HepG2 (cell line): ENCODE measurements around the gene ZNF416. TPM values are rescaled to one million over a fixed set of nuclear protein-coding genes. Genes with fewer than 3 reads are reported as not detected.

Experiments
- CBX5 ChIP-seq: sonication (generic); formaldehyde crosslinking; IDR thresholded peaks from 2 replicates; pipeline ENCODE4 v1.4.0; 2020; ENCODE audit warnings: missing genetic modification reagents, borderline replicate concordance
- GATA4 ChIP-seq: sonication (generic); IDR thresholded peaks from 2 replicates; pipeline ENCODE4 v1.6.1; 2016; ENCODE audit warnings: antibody characterized with exemption, low read depth, borderline replicate concordance
- GATAD2A ChIP-seq: IDR thresholded peaks from 2 replicates; pipeline ENCODE4 v1.6.1; 2016
- GFI1 ChIP-seq: sonication (generic); formaldehyde crosslinking; IDR thresholded peaks from 2 replicates; pipeline ENCODE4 v1.5.0; 2020; ENCODE audit warnings: missing genetic modification reagents, mild to moderate bottlenecking, borderline replicate concordance
- HES4 ChIP-seq: sonication (generic); formaldehyde crosslinking; IDR thresholded peaks from 2 replicates; pipeline ENCODE4 v1.9.0; 2021; ENCODE audit warnings: mild to moderate bottlenecking, missing genetic modification reagents, borderline replicate concordance
- IRF2 ChIP-seq: IDR thresholded peaks from 2 replicates; pipeline ENCODE4 v1.6.1; 2018; ENCODE audit warnings: missing genetic modification reagents, missing compliant biosample characterization
- KAT8 ChIP-seq: IDR thresholded peaks from 2 replicates; pipeline ENCODE4 v1.6.1; 2016; ENCODE audit warnings: missing genetic modification reagents, missing compliant biosample characterization
- NFYB ChIP-seq: sonication (generic); formaldehyde crosslinking; IDR thresholded peaks from 2 replicates; pipeline ENCODE4 v1.4.0; 2020; ENCODE audit warnings: missing genetic modification reagents
- NR2F6 ChIP-seq, 2 experiments: IDR thresholded peaks; 2 replicates each; pipeline ENCODE4 v1.6.1; 2016; ENCODE audit warnings: antibody characterized with exemption in 1 of 2, mild to moderate bottlenecking in 1 of 2
- REL ChIP-seq: sonication (generic); formaldehyde crosslinking; conservative IDR thresholded peaks from 2 replicates; pipeline ENCODE4 v1.8.0; 2022; ENCODE audit warnings: mild to moderate bottlenecking, missing genetic modification reagents, moderate library complexity
- SATB2 ChIP-seq: sonication (generic); formaldehyde crosslinking; IDR thresholded peaks from 2 replicates; pipeline ENCODE4 v1.5.0; 2020; ENCODE audit warnings: missing genetic modification reagents
- ZBTB42 ChIP-seq: sonication (generic); formaldehyde crosslinking; IDR thresholded peaks from 2 replicates; pipeline ENCODE4 v1.5.0; 2020; ENCODE audit warnings: mild to moderate bottlenecking, missing genetic modification reagents
- ZMYM4 ChIP-seq: sonication (generic); formaldehyde crosslinking; IDR thresholded peaks from 2 replicates; pipeline ENCODE4 v1.8.1; 2023; ENCODE audit warnings: mild to moderate bottlenecking, missing genetic modification reagents
- ZNF10 ChIP-seq: sonication (generic); formaldehyde crosslinking; IDR thresholded peaks from 2 replicates; pipeline ENCODE4 v1.4.0; 2020; ENCODE audit warnings: mild to moderate bottlenecking, low read depth, missing genetic modification reagents, borderline replicate concordance
- ZNF616 ChIP-seq: sonication (generic); formaldehyde crosslinking; IDR thresholded peaks from 2 replicates; pipeline ENCODE4 v1.5.0; 2020; ENCODE audit warnings: low read depth, mild to moderate bottlenecking, missing genetic modification reagents
- ZNF773 ChIP-seq: sonication (generic); formaldehyde crosslinking; IDR thresholded peaks from 2 replicates; pipeline ENCODE4 v1.4.0; 2020; ENCODE audit warnings: missing genetic modification reagents, borderline replicate concordance
- ZNF780A ChIP-seq: sonication (generic); formaldehyde crosslinking; IDR thresholded peaks from 2 replicates; pipeline ENCODE4 v1.8.0; 2022; ENCODE audit warnings: mild to moderate bottlenecking, missing genetic modification reagents, moderate library complexity
- ZNF841 ChIP-seq: sonication (generic); formaldehyde crosslinking; IDR thresholded peaks from 2 replicates; pipeline ENCODE4 v1.8.1; 2023; ENCODE audit warnings: missing genetic modification reagents, borderline replicate concordance
- ZSCAN9 ChIP-seq: IDR thresholded peaks from 2 replicates; pipeline ENCODE4 v1.6.1; 2016; ENCODE audit warnings: borderline replicate concordance
- polyA plus RNA-seq, 8 experiments: library from polyadenylated mRNA; depleted of rRNA in 3 of 8; stranded (reverse) in 7 of 8; unstranded in 1 of 8; fragments of >200 nt; fragmentation: Illumina TruSeq in 4 of 8; extraction: Trizol in 4 of 8; gene quantifications; 2 replicates each; pipeline versions ENCODE4 v1.2.1 to v1.2.3, GENCODE V29; 2011 to 2016; ENCODE audit warnings: low read depth in 4 of 8, missing spikeins in 1 of 8, mixed read lengths in 1 of 8; ENCODE audit not compliant: insufficient read depth in 1 of 8
- total RNA-seq, 5 experiments: library from RNA; depleted of rRNA; stranded (reverse); fragments of >200 nt; fragmentation: Illumina TruSeq; extraction: Trizol; gene quantifications; 2 replicates each; pipeline ENCODE4 v1.2.3, GENCODE V29; 2016; ENCODE audit warnings: low read depth in 1 of 5
- TF ChIP-seq, protein P1 (sequence below): sonication (generic); formaldehyde crosslinking; IDR thresholded peaks from 2 replicates; pipeline ENCODE4 v1.8.0; 2022; ENCODE audit warnings: mild to moderate bottlenecking, missing genetic modification reagents, moderate library complexity
- TF ChIP-seq, protein P2 (sequence below): sonication (generic); formaldehyde crosslinking; IDR thresholded peaks from 2 replicates; pipeline ENCODE4 v1.4.0; 2020; ENCODE audit warnings: missing genetic modification reagents, low read depth, mild to moderate bottlenecking, borderline replicate concordance
- TF ChIP-seq, protein P3 (sequence below): IDR thresholded peaks from 2 replicates; pipeline ENCODE4 v1.6.1; 2016; ENCODE audit warnings: missing compliant biosample characterization, missing genetic modification reagents, borderline replicate concordance
- TF ChIP-seq, protein P4 (sequence below): sonication (generic); formaldehyde crosslinking; IDR thresholded peaks from 2 replicates; pipeline ENCODE4 v1.4.0; 2020; ENCODE audit warnings: mild to moderate bottlenecking, missing genetic modification reagents
- TF ChIP-seq, protein P5 (sequence below): sonication (generic); formaldehyde crosslinking; IDR thresholded peaks from 2 replicates; pipeline ENCODE4 v1.4.0; 2020; ENCODE audit warnings: mild to moderate bottlenecking, missing genetic modification reagents

Gene ZNF416
- total and polyA plus RNA-seq, 2 of the 13 experiments (the other 11 are each of a cell fraction or from before 2014, with no cell fraction given): 1.5 to 5.3 TPM

DNA sequence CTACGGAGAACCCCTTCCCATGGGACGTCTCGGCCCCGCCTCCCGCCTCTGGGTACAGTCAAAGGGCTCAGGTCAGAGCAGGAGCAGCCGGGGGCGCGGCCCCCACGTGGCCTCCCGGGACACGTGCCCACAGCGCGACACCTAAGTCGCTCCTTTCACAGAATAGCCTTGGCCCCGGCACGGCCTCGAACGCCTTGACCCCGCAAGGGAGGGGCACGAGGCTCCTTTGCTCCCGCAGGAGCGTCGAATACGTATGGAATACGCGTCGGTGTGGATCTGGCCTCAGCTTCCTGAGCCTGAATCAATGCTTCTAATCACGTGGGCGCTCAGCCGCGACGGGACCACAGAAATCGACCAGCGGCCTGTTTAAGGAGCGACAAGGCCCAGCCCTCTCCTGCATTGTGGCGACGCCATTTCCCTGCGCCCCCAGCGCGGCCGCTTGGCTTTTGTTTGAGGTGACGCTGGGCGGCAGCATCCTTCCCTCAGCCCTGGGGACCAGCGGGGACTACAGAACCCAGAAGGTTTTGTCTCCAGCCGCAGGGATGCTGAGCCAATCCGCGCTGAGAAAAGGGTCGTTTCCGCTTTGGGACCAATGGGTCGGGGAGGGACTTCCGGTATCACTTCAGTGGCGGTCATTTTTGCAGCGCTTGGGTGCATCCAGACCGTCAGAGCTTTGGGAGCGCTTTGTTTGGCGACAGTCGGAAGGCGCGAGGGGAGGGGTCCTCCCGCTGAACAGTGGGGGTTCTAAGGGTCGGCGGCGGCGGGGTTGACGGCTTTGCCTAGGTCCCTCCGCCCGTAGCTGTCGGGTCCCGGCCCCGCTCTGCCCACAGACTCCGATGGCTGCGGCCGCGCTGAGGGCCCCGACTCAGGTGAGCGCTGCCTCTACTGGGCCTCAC lies 5.1 kb upstream of the ZNF416 start, which contains the start of gene ZIK1 (continued):
- TF ChIP-seq, protein P1, sequence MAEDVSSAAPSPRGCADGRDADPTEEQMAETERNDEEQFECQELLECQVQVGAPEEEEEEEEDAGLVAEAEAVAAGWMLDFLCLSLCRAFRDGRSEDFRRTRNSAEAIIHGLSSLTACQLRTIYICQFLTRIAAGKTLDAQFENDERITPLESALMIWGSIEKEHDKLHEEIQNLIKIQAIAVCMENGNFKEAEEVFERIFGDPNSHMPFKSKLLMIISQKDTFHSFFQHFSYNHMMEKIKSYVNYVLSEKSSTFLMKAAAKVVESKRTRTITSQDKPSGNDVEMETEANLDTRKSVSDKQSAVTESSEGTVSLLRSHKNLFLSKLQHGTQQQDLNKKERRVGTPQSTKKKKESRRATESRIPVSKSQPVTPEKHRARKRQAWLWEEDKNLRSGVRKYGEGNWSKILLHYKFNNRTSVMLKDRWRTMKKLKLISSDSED (CRISPR knock-in tag): no peak
- TF ChIP-seq CBX5 (CRISPR knock-in tag) (no peak), GATA4 (no peak), GATAD2A (CRISPR knock-in tag) (no peak), KAT8 (CRISPR knock-in tag) (peak; percentile 54; the same call in 1 of the 2 replicates), ZNF616 (no peak), SATB2 (CRISPR knock-in tag) (no peak), ZNF10 (no peak), ZNF773 (no peak), NFYB (CRISPR knock-in tag) (peak; percentile 83), GFI1 (CRISPR knock-in tag) (no peak), ZMYM4 (no peak; the same call in 1 of the 2 replicates), ZNF780A (CRISPR knock-in tag) (no peak), ZSCAN9 (CRISPR knock-in tag) (no peak), IRF2 (0 out of 2 replicates have a peak, but pooled peaks have one; percentile 35), REL (no peak), ZBTB42 (CRISPR knock-in tag) (no peak), NR2F6 (IDR thresholded peaks at IDR 0.05) (no peak), NR2F6 (CRISPR knock-in tag; IDR thresholded peaks at IDR 0.05) (no peak), ZNF841 (CRISPR knock-in tag) (no peak), HES4 (CRISPR knock-in tag) (0 out of 2 replicates have a peak, but pooled peaks have one; percentile 45)
- TF ChIP-seq, protein P2, sequence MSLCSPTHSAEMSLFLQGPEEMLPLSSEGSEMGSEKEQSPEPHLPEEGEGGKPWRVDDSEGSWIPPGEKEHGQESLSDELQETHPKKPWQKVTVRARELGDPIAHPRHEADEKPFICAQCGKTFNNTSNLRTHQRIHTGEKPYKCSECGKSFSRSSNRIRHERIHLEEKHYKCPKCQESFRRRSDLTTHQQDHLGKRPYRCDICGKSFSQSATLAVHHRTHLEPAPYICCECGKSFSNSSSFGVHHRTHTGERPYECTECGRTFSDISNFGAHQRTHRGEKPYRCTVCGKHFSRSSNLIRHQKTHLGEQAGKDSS: no peak
- TF ChIP-seq, protein P3, sequence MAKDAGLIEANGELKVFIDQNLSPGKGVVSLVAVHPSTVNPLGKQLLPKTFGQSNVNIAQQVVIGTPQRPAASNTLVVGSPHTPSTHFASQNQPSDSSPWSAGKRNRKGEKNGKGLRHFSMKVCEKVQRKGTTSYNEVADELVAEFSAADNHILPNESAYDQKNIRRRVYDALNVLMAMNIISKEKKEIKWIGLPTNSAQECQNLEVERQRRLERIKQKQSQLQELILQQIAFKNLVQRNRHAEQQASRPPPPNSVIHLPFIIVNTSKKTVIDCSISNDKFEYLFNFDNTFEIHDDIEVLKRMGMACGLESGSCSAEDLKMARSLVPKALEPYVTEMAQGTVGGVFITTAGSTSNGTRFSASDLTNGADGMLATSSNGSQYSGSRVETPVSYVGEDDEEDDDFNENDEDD (CRISPR knock-in tag): peak; percentile 80; the same call in 1 of the 2 replicates
- TF ChIP-seq, protein P4, sequence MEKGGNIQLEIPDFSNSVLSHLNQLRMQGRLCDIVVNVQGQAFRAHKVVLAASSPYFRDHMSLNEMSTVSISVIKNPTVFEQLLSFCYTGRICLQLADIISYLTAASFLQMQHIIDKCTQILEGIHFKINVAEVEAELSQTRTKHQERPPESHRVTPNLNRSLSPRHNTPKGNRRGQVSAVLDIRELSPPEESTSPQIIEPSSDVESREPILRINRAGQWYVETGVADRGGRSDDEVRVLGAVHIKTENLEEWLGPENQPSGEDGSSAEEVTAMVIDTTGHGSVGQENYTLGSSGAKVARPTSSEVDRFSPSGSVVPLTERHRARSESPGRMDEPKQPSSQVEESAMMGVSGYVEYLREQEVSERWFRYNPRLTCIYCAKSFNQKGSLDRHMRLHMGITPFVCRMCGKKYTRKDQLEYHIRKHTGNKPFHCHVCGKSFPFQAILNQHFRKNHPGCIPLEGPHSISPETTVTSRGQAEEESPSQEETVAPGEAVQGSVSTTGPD (CRISPR knock-in tag): no peak
- TF ChIP-seq, protein P5, sequence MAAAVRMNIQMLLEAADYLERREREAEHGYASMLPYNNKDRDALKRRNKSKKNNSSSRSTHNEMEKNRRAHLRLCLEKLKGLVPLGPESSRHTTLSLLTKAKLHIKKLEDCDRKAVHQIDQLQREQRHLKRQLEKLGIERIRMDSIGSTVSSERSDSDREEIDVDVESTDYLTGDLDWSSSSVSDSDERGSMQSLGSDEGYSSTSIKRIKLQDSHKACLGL: no peak
